Spleen (tissue), 7 donors: Measurements from ENCODE around the gene SLC30A4.

Source experiments
- POLR2A ChIP-seq, 3 donors: fragments of 450-650 bp; IDR thresholded peaks; one replicate each; pipeline ENCODE4 v1.5.1; 2017; ENCODE audit warnings: antibody characterized with exemption in 3 of 3, mild to moderate bottlenecking in 1 of 3
- POLR2AphosphoS5 ChIP-seq, 3 donors: sonication (generic); formaldehyde crosslinking; IDR thresholded peaks; one replicate each; pipeline ENCODE4 v1.5.1; 2017; ENCODE audit warnings: antibody characterized with exemption in 3 of 3
- TF ChIP-seq, protein P1 (sequence below), 11 experiments: fragments of 200-600 bp in 7 of 11; fragments of 450-650 bp in 4 of 11; sonication (generic) in 4 of 11; IDR thresholded peaks in 8 of 11; conservative IDR thresholded peaks in 3 of 11; 1 replicate in 7 of 11; 2 replicates in 4 of 11; pipeline versions ENCODE4 v1.4.0 to v1.8.0; 2016 to 2021; ENCODE audit warnings: antibody characterized with exemption in 11 of 11, inconsistent platforms in 4 of 11, mild to moderate bottlenecking in 1 of 11
- donor health status: DM: no; HTN: no; CAD: no; lungs with moderate emphysema.
- donor health status: DM: no; HTN: no; CAD: no.
- donor health status: DM: no; HTN: no; CAD: no.

DNA sequence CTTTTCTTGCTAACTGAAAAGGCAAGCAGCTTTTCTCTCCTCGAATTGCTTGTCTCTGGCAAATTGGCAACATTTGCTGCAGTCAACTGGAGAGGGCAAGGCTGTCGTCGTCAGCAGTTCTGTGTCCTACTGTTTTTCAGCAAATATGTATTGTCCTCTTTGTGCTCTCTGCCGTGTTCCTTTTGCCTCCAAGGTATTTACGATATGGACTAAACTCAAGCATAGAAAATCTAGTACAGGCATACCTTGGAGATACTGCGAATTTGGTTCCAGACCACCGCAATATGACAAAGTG lies 558 bp upstream of the SLC30A4 start:
- TF ChIP-seq, protein P1, sequence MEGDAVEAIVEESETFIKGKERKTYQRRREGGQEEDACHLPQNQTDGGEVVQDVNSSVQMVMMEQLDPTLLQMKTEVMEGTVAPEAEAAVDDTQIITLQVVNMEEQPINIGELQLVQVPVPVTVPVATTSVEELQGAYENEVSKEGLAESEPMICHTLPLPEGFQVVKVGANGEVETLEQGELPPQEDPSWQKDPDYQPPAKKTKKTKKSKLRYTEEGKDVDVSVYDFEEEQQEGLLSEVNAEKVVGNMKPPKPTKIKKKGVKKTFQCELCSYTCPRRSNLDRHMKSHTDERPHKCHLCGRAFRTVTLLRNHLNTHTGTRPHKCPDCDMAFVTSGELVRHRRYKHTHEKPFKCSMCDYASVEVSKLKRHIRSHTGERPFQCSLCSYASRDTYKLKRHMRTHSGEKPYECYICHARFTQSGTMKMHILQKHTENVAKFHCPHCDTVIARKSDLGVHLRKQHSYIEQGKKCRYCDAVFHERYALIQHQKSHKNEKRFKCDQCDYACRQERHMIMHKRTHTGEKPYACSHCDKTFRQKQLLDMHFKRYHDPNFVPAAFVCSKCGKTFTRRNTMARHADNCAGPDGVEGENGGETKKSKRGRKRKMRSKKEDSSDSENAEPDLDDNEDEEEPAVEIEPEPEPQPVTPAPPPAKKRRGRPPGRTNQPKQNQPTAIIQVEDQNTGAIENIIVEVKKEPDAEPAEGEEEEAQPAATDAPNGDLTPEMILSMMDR (IDR thresholded peaks at IDR 0.05 in 8 of 11, conservative IDR thresholded peaks at IDR 0.05 in 3 of 11): no peak
- TF ChIP-seq POLR2A (IDR thresholded peaks at IDR 0.05) (no peak), POLR2AphosphoS5 (IDR thresholded peaks at IDR 0.05) (no peak)
